IMR-90 (cell line): Measurements from ENCODE around the gene GOLGA6L9.
"Not testable (repeated sequence)": the region's sequence is repeated elsewhere in the genome, so short reads cannot be mapped to it uniquely, and the experiment has no call there.

ENCODE experiments used
- BHLHE40 ChIP-seq: fragments of 150-350 bp; IDR thresholded peaks from 2 replicates; pipeline ENCODE4 v1.6.1; 2016; ENCODE audit warnings: mild to moderate bottlenecking, low read depth, low read length
- CEBPB ChIP-seq: IDR thresholded peaks from 2 replicates; pipeline ENCODE4 v1.6.1; 2012; ENCODE audit warnings: low read depth, low read length, improper control_type of control experiment
- CHD1 ChIP-seq: IDR thresholded peaks from 2 replicates; pipeline ENCODE4 v1.6.1; 2012; ENCODE audit warnings: low read depth, low read length, improper control_type of control experiment
- FOS ChIP-seq: fragments of 150-350 bp; IDR thresholded peaks from 2 replicates; pipeline ENCODE4 v1.6.1; 2016; ENCODE audit warnings: low read depth, low read length
- MAFK ChIP-seq: IDR thresholded peaks from 2 replicates; pipeline ENCODE4 v1.6.1; 2012; ENCODE audit warnings: low read depth, low read length, improper control_type of control experiment
- NFE2L2 ChIP-seq: fragments of 150-350 bp; IDR thresholded peaks from 2 replicates; pipeline ENCODE4 v1.6.1; 2016; ENCODE audit warnings: low read depth, mild to moderate bottlenecking, low read length
- POLR2A ChIP-seq: IDR thresholded peaks from 2 replicates; pipeline ENCODE4 v1.6.1; 2012; ENCODE audit warnings: mild to moderate bottlenecking, low read depth, low read length
- RAD21 ChIP-seq: IDR thresholded peaks from 2 replicates; pipeline ENCODE4 v1.6.1; 2012; ENCODE audit warnings: low read length, improper control_type of control experiment
- RCOR1 ChIP-seq: IDR thresholded peaks from 2 replicates; pipeline ENCODE4 v1.6.1; 2012; ENCODE audit warnings: mild to moderate bottlenecking, low read length, improper control_type of control experiment; ENCODE audit not compliant: insufficient replicate concordance
- RFX5 ChIP-seq: IDR thresholded peaks from 2 replicates; pipeline ENCODE4 v1.8.0; 2012; ENCODE audit warnings: low read depth, mild to moderate bottlenecking, low read length, moderate library complexity
- SMC3 ChIP-seq: fragments of 150-350 bp; IDR thresholded peaks from 2 replicates; pipeline ENCODE4 v1.6.1; 2016; ENCODE audit warnings: low read depth, mild to moderate bottlenecking, antibody characterized with exemption, low read length, moderate library complexity
- TF ChIP-seq, protein P1 (sequence below): conservative IDR thresholded peaks from 2 replicates; pipeline ENCODE4 v1.5.1; 2012; ENCODE audit warnings: mild to moderate bottlenecking, low read depth, low read length, improper control_type of control experiment
- TF ChIP-seq, protein P2 (sequence below): fragments of 150-350 bp; IDR thresholded peaks from 2 replicates; pipeline ENCODE4 v1.6.1; 2017; ENCODE audit warnings: mild to moderate bottlenecking, antibody characterized with exemption, low read length, low read depth
- TF ChIP-seq, protein P3 (sequence below): fragments of 150-350 bp; IDR thresholded peaks from 2 replicates; pipeline ENCODE4 v1.6.1; 2016; ENCODE audit warnings: low read depth, mild to moderate bottlenecking, low read length, moderate library complexity, borderline replicate concordance

DNA sequence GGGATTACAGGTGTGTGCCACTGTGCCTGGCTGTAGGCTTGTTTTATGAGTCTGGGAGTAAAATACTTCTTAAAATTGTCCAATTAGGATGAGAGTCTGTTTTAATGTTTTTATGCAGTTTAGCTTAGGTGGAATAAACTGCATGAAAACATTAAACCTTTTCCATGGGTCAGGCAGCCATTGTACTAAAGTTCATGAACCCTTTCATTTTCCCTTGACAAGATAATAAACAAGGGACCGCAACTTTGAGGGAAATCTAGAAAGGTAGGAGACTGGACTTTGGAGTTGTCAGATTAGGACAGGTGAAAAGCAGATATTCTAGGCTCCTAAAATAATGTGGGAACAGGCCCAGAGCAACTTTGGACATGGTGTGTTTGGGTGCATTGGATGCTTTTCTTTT, 27.3 kb upstream of the GOLGA6L9 start:
- TF ChIP-seq BHLHE40, CEBPB, SMC3, RFX5, POLR2A, RAD21, CHD1, NFE2L2, MAFK, FOS, RCOR1: not testable (repeated sequence)
- TF ChIP-seq, protein P1, sequence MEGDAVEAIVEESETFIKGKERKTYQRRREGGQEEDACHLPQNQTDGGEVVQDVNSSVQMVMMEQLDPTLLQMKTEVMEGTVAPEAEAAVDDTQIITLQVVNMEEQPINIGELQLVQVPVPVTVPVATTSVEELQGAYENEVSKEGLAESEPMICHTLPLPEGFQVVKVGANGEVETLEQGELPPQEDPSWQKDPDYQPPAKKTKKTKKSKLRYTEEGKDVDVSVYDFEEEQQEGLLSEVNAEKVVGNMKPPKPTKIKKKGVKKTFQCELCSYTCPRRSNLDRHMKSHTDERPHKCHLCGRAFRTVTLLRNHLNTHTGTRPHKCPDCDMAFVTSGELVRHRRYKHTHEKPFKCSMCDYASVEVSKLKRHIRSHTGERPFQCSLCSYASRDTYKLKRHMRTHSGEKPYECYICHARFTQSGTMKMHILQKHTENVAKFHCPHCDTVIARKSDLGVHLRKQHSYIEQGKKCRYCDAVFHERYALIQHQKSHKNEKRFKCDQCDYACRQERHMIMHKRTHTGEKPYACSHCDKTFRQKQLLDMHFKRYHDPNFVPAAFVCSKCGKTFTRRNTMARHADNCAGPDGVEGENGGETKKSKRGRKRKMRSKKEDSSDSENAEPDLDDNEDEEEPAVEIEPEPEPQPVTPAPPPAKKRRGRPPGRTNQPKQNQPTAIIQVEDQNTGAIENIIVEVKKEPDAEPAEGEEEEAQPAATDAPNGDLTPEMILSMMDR: not testable (repeated sequence)
- TF ChIP-seq, protein P2, sequence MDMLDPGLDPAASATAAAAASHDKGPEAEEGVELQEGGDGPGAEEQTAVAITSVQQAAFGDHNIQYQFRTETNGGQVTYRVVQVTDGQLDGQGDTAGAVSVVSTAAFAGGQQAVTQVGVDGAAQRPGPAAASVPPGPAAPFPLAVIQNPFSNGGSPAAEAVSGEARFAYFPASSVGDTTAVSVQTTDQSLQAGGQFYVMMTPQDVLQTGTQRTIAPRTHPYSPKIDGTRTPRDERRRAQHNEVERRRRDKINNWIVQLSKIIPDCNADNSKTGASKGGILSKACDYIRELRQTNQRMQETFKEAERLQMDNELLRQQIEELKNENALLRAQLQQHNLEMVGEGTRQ: not testable (repeated sequence)
- TF ChIP-seq, protein P3, sequence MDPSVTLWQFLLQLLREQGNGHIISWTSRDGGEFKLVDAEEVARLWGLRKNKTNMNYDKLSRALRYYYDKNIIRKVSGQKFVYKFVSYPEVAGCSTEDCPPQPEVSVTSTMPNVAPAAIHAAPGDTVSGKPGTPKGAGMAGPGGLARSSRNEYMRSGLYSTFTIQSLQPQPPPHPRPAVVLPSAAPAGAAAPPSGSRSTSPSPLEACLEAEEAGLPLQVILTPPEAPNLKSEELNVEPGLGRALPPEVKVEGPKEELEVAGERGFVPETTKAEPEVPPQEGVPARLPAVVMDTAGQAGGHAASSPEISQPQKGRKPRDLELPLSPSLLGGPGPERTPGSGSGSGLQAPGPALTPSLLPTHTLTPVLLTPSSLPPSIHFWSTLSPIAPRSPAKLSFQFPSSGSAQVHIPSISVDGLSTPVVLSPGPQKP: not testable (repeated sequence)
